ENCODE results near the gene NKTR.
A peak's percentile ranks its signal among the peaks of the same experiment; 100 is the strongest.

NKTR gene

GRCh38 chr3:42694366-42694765, 93.9 kb downstream of the NKTR start:
- peak; percentile 36 for DNase-seq (ENCODE audit: low spot score)

- DNase-seq (ENCODE audit: low spot score): peak; percentile 49
Observed at GRCh38 chr3:42696356-42697288, 96.1 kb downstream of the NKTR start.

GRCh38 chr3:42697289-42698051, 97.0 kb downstream of the NKTR start:
- peak; percentile 54 for DNase-seq (ENCODE audit: low spot score)
